Common myeloid progenitor, CD34-positive (primary cell): ENCODE results near the gene CTSE.
"Not testable (repeated sequence)": the region's sequence is repeated elsewhere in the genome, so short reads cannot be mapped to it uniquely, and the experiment has no call there.

Experiments
- CTCF ChIA-PET: fragments of 350-600 bp; sonication (Branson Sonifier 250); formaldehyde crosslinking; loops from one replicate; lab custom pipeline; 2021; ENCODE audit warnings: antibody characterized with exemption; lab: Charles Lee
- POLR2A ChIA-PET: fragments of 350-600 bp; sonication (Branson Sonifier 250); formaldehyde crosslinking; loops from one replicate; lab custom pipeline; 2021; ENCODE audit warnings: antibody characterized with exemption; lab: Charles Lee
- DNase-seq, 3 donors: peaks; one replicate each; pipeline versions ENCODE4 v3.0.0 to v3.0.0-alpha.2; 2013
- H3K27ac ChIP-seq, 2 experiments: 1 replicate in 1 of 2; 2 replicates in 1 of 2; pipeline ENCODE4 v1.7.0; 2013; ENCODE audit warnings: inconsistent platforms in 2 of 2, low read length in 2 of 2, mild to moderate bottlenecking in 2 of 2, low read depth in 1 of 2, moderate library complexity in 1 of 2; ENCODE audit not compliant: severe bottlenecking in 2 of 2, insufficient read depth in 1 of 2, poor library complexity in 1 of 2
- H3K27me3 ChIP-seq, 5 experiments: replicated peaks in 2 of 5; 1 replicate in 3 of 5; 2 replicates in 2 of 5; pipeline versions ENCODE4 v1.6.1 to v1.7.0; 2013; ENCODE audit warnings: low read length in 4 of 5, mild to moderate bottlenecking in 2 of 5, moderate library complexity in 2 of 5, inconsistent platforms in 1 of 5; ENCODE audit not compliant: insufficient read depth in 5 of 5, control insufficient read depth in 4 of 5
- H3K36me3 ChIP-seq, 4 experiments: 1 replicate in 2 of 4; 2 replicates in 2 of 4; pipeline versions ENCODE4 v1.6.1 to v1.7.0; 2013; ENCODE audit warnings: low read length in 3 of 4, control low read depth in 1 of 4, mild to moderate bottlenecking in 1 of 4; ENCODE audit not compliant: control insufficient read depth in 4 of 4, insufficient read depth in 4 of 4
- H3K4me1 ChIP-seq, 4 experiments: 1 replicate in 3 of 4; 2 replicates in 1 of 4; pipeline versions ENCODE4 v1.6.1 to v1.7.1; 2013; ENCODE audit warnings: low read length in 3 of 4, mild to moderate bottlenecking in 3 of 4, control low read depth in 1 of 4, inconsistent platforms in 1 of 4, moderate library complexity in 1 of 4; ENCODE audit not compliant: control insufficient read depth in 4 of 4, insufficient read depth in 4 of 4; ENCODE audit errors: control extremely low read depth in 1 of 4
- H3K4me3 ChIP-seq, 7 experiments: 1 replicate in 4 of 7; 2 replicates in 3 of 7; pipeline versions ENCODE4 v1.5.1 to v1.7.0; 2013; ENCODE audit warnings: mild to moderate bottlenecking in 7 of 7, low read length in 6 of 7, moderate library complexity in 6 of 7, inconsistent platforms in 2 of 7, low read depth in 2 of 7, control low read depth in 1 of 7; ENCODE audit not compliant: insufficient read depth in 4 of 7, control insufficient read depth in 1 of 7; ENCODE audit errors: extremely low read depth in 1 of 7
- H3K9me3 ChIP-seq, 5 experiments: 1 replicate in 4 of 5; 2 replicates in 1 of 5; pipeline versions ENCODE4 v1.6.1 to v1.7.1; 2013; ENCODE audit warnings: low read length in 4 of 5, mild to moderate bottlenecking in 2 of 5, inconsistent platforms in 1 of 5, low read depth in 1 of 5, moderate library complexity in 1 of 5; ENCODE audit not compliant: control insufficient read depth in 4 of 5, insufficient read depth in 2 of 5; ENCODE audit errors: control extremely low read depth in 1 of 5
- WGBS: methylation state at CpG from one replicate; pipeline ENCODE4 v1.1.5; 2013; ENCODE audit not compliant: insufficient coverage; 5-methylcytosine and 5-hydroxymethylcytosine counted together

The CTSE gene

DNA sequence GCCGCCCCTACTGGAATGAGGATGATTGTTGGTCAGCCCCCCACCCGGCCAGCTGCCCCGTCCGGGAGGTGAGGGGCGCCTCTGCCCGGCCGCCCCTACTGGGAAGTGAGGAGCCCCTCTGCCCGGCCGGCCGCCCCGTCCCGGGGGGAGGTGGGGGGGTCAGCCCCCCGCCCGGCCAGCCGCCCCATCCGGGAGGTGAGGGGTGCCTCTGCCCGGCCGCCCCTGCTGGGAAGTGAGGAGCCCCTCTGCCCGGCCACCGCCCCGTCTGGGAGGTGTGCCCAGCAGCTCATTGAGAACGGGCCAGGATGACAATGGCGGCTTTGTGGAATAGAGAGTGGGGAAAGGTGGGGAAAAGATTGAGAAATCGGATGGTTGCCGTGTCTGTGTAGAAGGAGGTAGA, 40.8 kb upstream of the CTSE start:
- H3K27ac ChIP-seq, H3K27me3 ChIP-seq, DNase-seq, POLR2A ChIA-PET, H3K9me3 ChIP-seq, H3K4me3 ChIP-seq, CTCF ChIA-PET: not testable (repeated sequence)
- WGBS: 90% methylated on average over 12 of the region's 25 CpGs
- Histone ChIP-seq H3K4me1 (peaks cover 4 to 49% (median 31%) of the 10 kb centered on the region in 4 experiments), H3K36me3 (peaks cover 0 to 20% (median 12%) of the 10 kb centered on the region in 4 experiments)

DNA sequence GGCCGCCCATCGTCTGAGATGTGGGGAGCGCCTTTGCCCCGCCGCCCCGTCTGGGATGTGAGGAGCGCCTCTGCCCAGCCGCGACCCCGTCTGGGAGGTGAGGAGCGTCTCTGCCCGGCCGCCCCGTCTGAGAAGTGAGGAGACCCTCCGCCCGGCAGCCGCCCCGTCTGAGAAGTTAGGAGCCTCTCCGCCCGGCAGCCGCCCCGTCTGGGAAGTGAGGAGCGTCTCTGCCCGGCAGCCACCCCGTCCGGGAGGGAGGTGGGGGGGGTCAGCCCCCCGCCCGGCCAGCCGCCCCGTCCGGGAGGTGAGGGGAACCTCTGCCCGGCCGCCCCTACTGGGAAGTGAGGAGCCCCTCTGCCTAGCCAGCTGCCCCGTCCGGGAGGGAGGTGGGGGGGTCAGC, 40.3 kb upstream of the CTSE start:
- POLR2A ChIA-PET: not testable (repeated sequence)

DNA sequence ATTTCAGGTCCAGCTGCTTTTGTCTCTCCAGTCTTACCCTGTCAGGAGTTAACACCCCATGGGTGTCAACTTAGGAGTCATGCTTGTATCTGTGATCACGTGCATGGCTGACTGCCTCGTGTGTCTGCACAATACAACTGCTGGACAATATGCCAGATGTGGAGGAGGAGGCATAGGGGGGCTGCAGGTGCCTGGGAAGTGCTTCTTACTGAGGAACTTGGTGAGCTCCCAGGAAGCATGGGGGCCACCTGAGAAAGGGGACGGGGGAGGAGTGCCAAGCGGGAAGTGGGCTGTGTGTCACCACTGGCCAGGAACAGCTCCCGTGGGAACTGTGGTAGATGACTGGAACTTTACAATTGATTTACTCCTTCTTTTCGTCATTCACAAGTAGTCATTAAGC, 38.8 kb upstream of the CTSE start:
- Histone ChIP-seq H3K9me3 (peaks cover 0 to 7% (median 0%) of the 10 kb centered on the region in 5 experiments), H3K27ac (no peak overlapping the region), H3K4me3 (no peak overlapping the region), H3K4me1 (peaks cover 0 to 38% (median 28%) of the 10 kb centered on the region in 4 experiments), H3K36me3 (peaks cover 0 to 28% (median 14%) of the 10 kb centered on the region in 4 experiments), H3K27me3 (no peaks in the 10 kb centered on the region)
- ChIA-PET CTCF (interaction anchor here (1.2 kb wide), 1 partner anchor 44 kb away, joined by 4 read pairs; no protein-coding TSS in a partner anchor), POLR2A (no interaction called here)
- no peak for DNase-seq
- WGBS: 100% methylated on average over 5 of the region's 6 CpGs

More for the DNA sequence above, 40.3 kb upstream of the CTSE start:
- H3K27ac ChIP-seq, DNase-seq, H3K9me3 ChIP-seq, H3K27me3 ChIP-seq, CTCF ChIA-PET, H3K4me3 ChIP-seq: not testable (repeated sequence)
- Histone ChIP-seq H3K36me3 (peaks cover 0 to 20% (median 12%) of the 10 kb centered on the region in 4 experiments), H3K4me1 (peaks cover 4 to 52% (median 35%) of the 10 kb centered on the region in 4 experiments)
- WGBS: 94% methylated on average over 12 of the region's 35 CpGs

DNA sequence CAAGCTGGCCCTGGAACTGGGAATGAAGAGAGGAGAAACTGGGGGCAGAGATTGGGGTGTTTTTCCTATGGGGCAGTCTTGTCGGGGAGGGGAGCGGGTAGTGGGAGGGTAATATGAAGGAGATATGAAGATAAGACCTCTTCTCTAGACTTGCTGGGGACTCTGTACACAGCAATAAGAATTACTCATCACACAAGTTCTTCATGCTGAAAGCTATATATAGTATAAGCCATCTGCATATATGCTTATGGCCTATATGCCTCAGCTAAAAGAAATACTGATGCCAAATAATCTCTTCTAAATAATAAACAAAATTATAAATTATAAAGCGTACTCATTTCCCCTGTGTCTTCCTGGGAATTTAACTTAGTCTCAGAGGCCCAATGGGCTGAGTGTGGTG, 37.1 kb upstream of the CTSE start:
- peaks cover 2 to 38% (median 16%) of the 10 kb centered on the region in 4 experiments for H3K36me3 ChIP-seq
- CTCF ChIA-PET: interaction anchor here (1.1 to 2.1 kb wide), 4 partner anchors 16 to 76 kb away, joined by 3 to 7 read pairs (median 4); no protein-coding TSS in a partner anchor
- no CpG with 5 or more reads among the region's 3 CpGs for WGBS
- no peak overlapping the region for H3K27ac ChIP-seq
- peaks cover 0 to 11% (median 0%) of the 10 kb centered on the region in 5 experiments for H3K9me3 ChIP-seq
- H3K4me1 ChIP-seq: peaks cover 0 to 24% (median 16%) of the 10 kb centered on the region in 4 experiments
- POLR2A ChIA-PET: no interaction called here
- H3K4me3 ChIP-seq: no peak overlapping the region
- DNase-seq: no peak
- no peaks in the 10 kb centered on the region for H3K27me3 ChIP-seq

DNA sequence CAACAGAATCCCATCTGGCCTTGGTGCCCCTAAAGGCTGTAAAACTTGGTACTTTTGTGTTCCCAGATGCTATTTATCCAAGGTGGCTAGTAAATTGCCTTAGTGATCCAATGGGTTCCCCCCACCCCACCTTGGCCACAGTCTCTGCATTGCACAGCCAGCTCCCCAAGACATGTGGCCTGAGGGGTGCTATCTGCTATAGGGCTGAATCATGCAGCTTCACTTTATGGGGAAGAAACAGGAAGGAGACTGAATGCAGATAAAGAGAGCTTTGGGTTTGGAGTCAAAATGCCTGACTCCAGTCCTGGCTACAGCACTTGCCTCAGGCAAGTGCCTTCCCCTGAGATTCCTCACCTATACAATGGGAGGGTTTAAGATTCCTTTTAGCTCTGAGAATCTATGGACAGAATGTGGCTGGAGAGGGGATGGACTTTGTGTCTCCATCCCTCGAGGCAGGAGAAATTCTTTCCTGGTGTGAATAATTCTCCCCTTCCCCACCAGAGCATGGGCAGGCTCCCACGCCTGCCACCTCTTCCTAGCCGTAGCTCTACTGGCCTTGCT, 35.7 kb upstream of the CTSE start:
- Histone ChIP-seq H3K36me3 (peaks cover 2 to 48% (median 17%) of the 10 kb centered on the region in 4 experiments), H3K27me3 (no peaks in the 10 kb centered on the region), H3K9me3 (peaks cover 0 to 11% (median 0%) of the 10 kb centered on the region in 5 experiments), H3K27ac (peak overlapping the region in 1 of 2 experiments; percentile 25), H3K4me3 (peak overlapping the region in 1 of 7 experiments; percentile 11), H3K4me1 (peaks cover 0 to 17% (median 11%) of the 10 kb centered on the region in 4 experiments)
- ChIA-PET CTCF (interaction anchor here (0.8 to 2.1 kb wide), 13 partner anchors 9 to 75 kb away, joined by 3 to 7 read pairs (median 5); no protein-coding TSS in a partner anchor), POLR2A (no interaction called here)
- DNase-seq: peak in 2 of 3 donors; percentile 48 to 59
- WGBS: 82% methylated on average over 2 of the region's 3 CpGs

DNA sequence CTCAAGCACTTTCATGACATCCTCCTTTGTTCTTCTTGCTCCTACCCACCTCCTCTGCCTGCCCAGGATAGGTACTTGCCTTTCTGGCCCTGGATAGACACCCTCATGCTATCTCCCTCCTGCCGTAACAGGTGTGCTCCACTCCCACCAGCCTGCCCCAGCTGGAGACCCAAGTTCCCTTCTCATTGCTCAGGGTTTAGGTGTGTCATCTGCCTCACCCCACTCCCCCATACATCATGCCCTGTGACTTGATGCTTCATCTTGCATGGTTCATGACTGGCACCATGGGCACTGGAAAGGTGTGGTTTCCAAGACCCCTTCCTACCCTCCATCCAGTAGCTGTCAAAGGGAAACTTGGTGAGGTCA, 35.2 kb upstream of the CTSE start:
- Histone ChIP-seq H3K27me3 (no peaks in the 10 kb centered on the region), H3K4me1 (peaks cover 0 to 17% (median 11%) of the 10 kb centered on the region in 4 experiments), H3K4me3 (peak overlapping the region in 1 of 7 experiments; percentile 9), H3K9me3 (peaks cover 0 to 11% (median 0%) of the 10 kb centered on the region in 5 experiments), H3K36me3 (peaks cover 2 to 48% (median 17%) of the 10 kb centered on the region in 4 experiments), H3K27ac (no peak overlapping the region)
- DNase-seq: no peak
- CTCF ChIA-PET: interaction anchor here (1.0 to 2.1 kb wide), 11 partner anchors 10 to 74 kb away, joined by 3 to 7 read pairs (median 5); no protein-coding TSS in a partner anchor
- WGBS: 92% methylated on average over 1 of the region's 1 CpG
- POLR2A ChIA-PET: no interaction called here
